Loucy (cell line): Measurements from ENCODE around the gene TMEM41B.

Experiments used
- H2AFZ ChIP-seq: fragments of 200-600 bp; sonication (generic); 2 replicates; pipeline ENCODE4 v1.6.0; 2016; ENCODE audit warnings: antibody characterized with exemption, mild to moderate bottlenecking, low read length, moderate library complexity
- H3F3A ChIP-seq: fragments of 200-600 bp; 2 replicates; pipeline ENCODE4 v1.6.0; 2016; ENCODE audit warnings: antibody characterized with exemption, low read depth, mild to moderate bottlenecking
- H3K27me3 ChIP-seq: fragments of 200-600 bp; sonication (generic); 2 replicates; pipeline ENCODE4 v1.6.1; 2014; ENCODE audit warnings: low read length, mild to moderate bottlenecking; ENCODE audit not compliant: insufficient read depth, poor library complexity, severe bottlenecking
- H3K36me3 ChIP-seq: fragments of 200-600 bp; sonication (generic); 2 replicates; pipeline ENCODE4 v1.6.1; 2016; ENCODE audit warnings: low read length; ENCODE audit not compliant: insufficient read depth
- H3K4me1 ChIP-seq: fragments of 200-600 bp; sonication (generic); 2 replicates; pipeline ENCODE4 v1.5.1; 2014; ENCODE audit warnings: low read length, mild to moderate bottlenecking; ENCODE audit not compliant: insufficient read depth, poor library complexity, severe bottlenecking
- H3K4me2 ChIP-seq: fragments of 200-600 bp; sonication (generic); 2 replicates; pipeline ENCODE4 v1.6.0; 2014; ENCODE audit warnings: antibody characterized with exemption, low read length, low read depth, mild to moderate bottlenecking; ENCODE audit not compliant: poor library complexity, severe bottlenecking
- H3K4me3 ChIP-seq: fragments of 200-600 bp; sonication (generic); 2 replicates; pipeline ENCODE4 v1.5.1; 2014; ENCODE audit warnings: low read length, mild to moderate bottlenecking, mixed read lengths; ENCODE audit not compliant: poor library complexity, severe bottlenecking
- H3K79me2 ChIP-seq: fragments of 200-600 bp; sonication (generic); 2 replicates; pipeline ENCODE4 v1.6.1; 2014; ENCODE audit warnings: low read length; ENCODE audit not compliant: insufficient read depth
- H3K9ac ChIP-seq: fragments of 200-600 bp; sonication (generic); 2 replicates; pipeline ENCODE4 v1.6.0; 2014; ENCODE audit warnings: mild to moderate bottlenecking, low read depth, low read length, moderate library complexity; ENCODE audit not compliant: poor library complexity, severe bottlenecking
- H3K9me2 ChIP-seq: fragments of 200-600 bp; sonication (generic); replicated peaks from 2 replicates; pipeline ENCODE4 v1.6.1; 2016; ENCODE audit warnings: low read depth, low read length, mixed read lengths
- H3K9me3 ChIP-seq: fragments of 200-600 bp; sonication (generic); 2 replicates; pipeline ENCODE4 v1.6.1; 2014; ENCODE audit warnings: mild to moderate bottlenecking, antibody characterized with exemption, low read length, low read depth; ENCODE audit not compliant: insufficient read depth
- H4K20me1 ChIP-seq: fragments of 200-600 bp; sonication (generic); 2 replicates; pipeline ENCODE4 v1.6.0; 2014; ENCODE audit warnings: antibody characterized with exemption, low read length, mild to moderate bottlenecking; ENCODE audit not compliant: insufficient read depth, poor library complexity, severe bottlenecking
- CTCF ChIP-seq: fragments of 200-600 bp; sonication (generic); conservative IDR thresholded peaks from 2 replicates; pipeline ENCODE4 v1.5.1; 2014; ENCODE audit warnings: mild to moderate bottlenecking, antibody characterized with exemption, low read length
- EZH2phosphoT487 ChIP-seq: fragments of 200-600 bp; IDR thresholded peaks from 2 replicates; pipeline ENCODE4 v1.6.1; 2018; ENCODE audit warnings: antibody characterized with exemption, mild to moderate bottlenecking, moderate library complexity, borderline replicate concordance

TMEM41B gene

DNA sequence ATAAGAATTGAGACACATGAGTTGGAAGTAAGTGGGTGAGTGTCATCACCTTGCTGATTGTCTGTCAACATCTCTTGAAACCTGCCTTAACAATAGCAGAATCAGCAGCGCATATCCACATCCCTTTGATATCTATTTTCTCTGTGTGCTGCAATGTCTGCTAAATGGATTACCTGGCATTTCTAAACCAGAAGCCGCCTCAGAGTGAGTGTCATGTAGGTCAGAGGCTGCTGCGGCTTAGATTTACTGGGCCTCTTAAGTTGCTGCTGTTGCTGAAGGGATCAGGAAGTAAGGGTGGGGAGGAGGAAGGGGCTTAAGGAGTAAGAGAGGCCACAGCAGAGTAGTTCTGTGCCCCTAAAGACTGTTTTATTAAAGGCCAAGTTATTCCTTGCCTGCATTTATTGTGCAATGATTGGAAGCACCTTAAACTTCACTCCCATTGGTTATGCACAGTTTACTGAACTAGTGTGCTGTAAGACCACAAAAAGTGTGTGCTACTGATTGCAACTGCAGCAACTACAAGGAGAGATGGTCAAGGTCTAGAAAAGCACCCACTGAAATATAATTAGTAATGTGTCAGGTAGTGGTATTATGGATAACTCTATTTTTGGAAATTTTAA, 29.8 kb upstream of the TMEM41B start:
- Histone ChIP-seq H3K79me2 (no peaks in the 10 kb centered on the region), H4K20me1 (no peaks in the 10 kb centered on the region), H3K4me1 (peaks cover 27% of the 10 kb centered on the region), H2AFZ (peak overlapping the region; percentile 89), H3K4me2 (peak overlapping the region; percentile 41), H3K9me2 (no peaks in the 10 kb centered on the region), H3K9me3 (no peaks in the 10 kb centered on the region), H3K9ac (peak overlapping the region; percentile 23), H3K27me3 (no peaks in the 10 kb centered on the region), H3K4me3 (no peak overlapping the region), H3F3A (peaks cover 4% of the 10 kb centered on the region; the same call in 1 of the 2 replicates), H3K36me3 (no peaks in the 10 kb centered on the region)
- TF ChIP-seq CTCF (no peak), EZH2phosphoT487 (no peak)

DNA sequence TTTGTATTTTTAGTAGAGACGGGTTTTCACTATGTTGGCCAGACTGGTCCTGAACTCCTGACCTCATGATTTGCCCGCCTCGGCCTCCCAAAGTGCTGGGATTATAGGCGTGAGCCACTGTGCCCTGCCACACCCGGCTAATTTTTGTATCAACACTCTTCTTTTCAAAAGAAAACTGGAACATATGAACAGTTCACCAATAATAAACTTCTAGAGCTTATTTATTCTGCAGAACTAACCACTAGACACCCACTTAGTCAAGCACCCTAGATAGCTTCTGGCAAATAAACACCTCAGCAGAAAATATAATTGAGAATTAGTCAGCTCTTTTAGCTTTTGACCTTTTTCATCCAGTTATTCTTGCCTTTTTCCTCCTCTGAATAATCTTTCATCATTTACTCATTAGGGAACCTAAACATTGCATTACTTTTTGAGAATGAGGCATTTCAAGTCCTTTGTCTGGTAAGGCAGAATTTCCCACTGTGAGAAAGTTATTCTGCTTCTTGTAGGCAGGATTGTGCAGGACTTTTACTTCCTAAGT, 27.3 kb upstream of the TMEM41B start:
- 0 out of 2 replicates have a peak overlapping the region, but pooled peaks have one; percentile 55 for H2AFZ ChIP-seq
- no peaks in the 10 kb centered on the region; the same call in 1 of the 2 replicates for H3F3A ChIP-seq
- no peak overlapping the region for H3K4me3 ChIP-seq
- TF ChIP-seq CTCF (no peak), EZH2phosphoT487 (no peak)
- H3K4me1 ChIP-seq, result peaks cover 13% of the 10 kb centered on the region
- no peaks in the 10 kb centered on the region for H3K79me2 ChIP-seq
- H3K9me3 ChIP-seq, result no peaks in the 10 kb centered on the region
- H4K20me1 ChIP-seq, result no peaks in the 10 kb centered on the region
- H3K9ac ChIP-seq, result no peak overlapping the region
- H3K27me3 ChIP-seq, result no peaks in the 10 kb centered on the region
- H3K36me3 ChIP-seq, result no peaks in the 10 kb centered on the region
- H3K9me2 ChIP-seq, result no peaks in the 10 kb centered on the region
- H3K4me2 ChIP-seq, result no peak overlapping the region

- Histone ChIP-seq H3K79me2 (no peaks in the 10 kb centered on the region), H3K9me2 (no peaks in the 10 kb centered on the region), H3K4me1 (no peaks in the 10 kb centered on the region), H3K4me3 (no peak overlapping the region), H3K36me3 (no peaks in the 10 kb centered on the region), H2AFZ (no peak overlapping the region), H3K9ac (no peak overlapping the region), H3K4me2 (no peak overlapping the region), H3K9me3 (no peaks in the 10 kb centered on the region), H4K20me1 (no peaks in the 10 kb centered on the region), H3K27me3 (no peaks in the 10 kb centered on the region), H3F3A (no peaks in the 10 kb centered on the region)
- TF ChIP-seq EZH2phosphoT487 (no peak), CTCF (no peak)
Observed at GRCh38 chr11:9332655-9333054, 18.3 kb upstream of the TMEM41B start.
